ENCODE results near the gene CAB39L.

CAB39L gene

DNA sequence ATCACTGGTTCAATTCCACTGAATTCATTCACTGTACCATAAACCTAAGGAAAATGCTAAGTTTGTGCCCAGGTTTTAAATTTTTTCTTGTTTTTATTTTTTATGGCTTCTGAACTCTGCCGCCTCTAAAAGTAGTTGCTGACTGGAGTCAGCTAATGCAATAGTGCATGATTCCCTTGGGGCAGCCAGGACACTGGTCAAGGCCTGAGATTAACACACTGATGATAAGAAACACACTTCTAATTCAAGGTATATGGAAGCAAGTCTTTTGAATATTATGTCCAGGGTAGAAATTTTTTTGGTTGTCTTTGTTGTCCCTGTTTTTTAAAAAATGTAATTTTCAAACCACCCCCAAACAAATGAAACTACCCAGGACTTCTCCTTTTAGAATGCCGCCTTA lies 123.9 kb downstream of the CAB39L start:
- TF ChIP-seq, protein P1, sequence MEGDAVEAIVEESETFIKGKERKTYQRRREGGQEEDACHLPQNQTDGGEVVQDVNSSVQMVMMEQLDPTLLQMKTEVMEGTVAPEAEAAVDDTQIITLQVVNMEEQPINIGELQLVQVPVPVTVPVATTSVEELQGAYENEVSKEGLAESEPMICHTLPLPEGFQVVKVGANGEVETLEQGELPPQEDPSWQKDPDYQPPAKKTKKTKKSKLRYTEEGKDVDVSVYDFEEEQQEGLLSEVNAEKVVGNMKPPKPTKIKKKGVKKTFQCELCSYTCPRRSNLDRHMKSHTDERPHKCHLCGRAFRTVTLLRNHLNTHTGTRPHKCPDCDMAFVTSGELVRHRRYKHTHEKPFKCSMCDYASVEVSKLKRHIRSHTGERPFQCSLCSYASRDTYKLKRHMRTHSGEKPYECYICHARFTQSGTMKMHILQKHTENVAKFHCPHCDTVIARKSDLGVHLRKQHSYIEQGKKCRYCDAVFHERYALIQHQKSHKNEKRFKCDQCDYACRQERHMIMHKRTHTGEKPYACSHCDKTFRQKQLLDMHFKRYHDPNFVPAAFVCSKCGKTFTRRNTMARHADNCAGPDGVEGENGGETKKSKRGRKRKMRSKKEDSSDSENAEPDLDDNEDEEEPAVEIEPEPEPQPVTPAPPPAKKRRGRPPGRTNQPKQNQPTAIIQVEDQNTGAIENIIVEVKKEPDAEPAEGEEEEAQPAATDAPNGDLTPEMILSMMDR (IDR thresholded peaks at IDR 0.05; ENCODE audit: unreplicated experiment in 3 of 3), result no peak
- Mint-ChIP-seq H3K36me3 (ENCODE audit: low read depth) (peaks cover 12% of the 10 kb centered on the region), H3K4me3 (no peak overlapping the region), H3K9me3 (no peaks in the 10 kb centered on the region), H3K4me1 (no peaks in the 10 kb centered on the region), H3K27me3 (ENCODE audit: low read depth) (peaks cover 5% of the 10 kb centered on the region), H3K27ac (no peak overlapping the region)

DNA sequence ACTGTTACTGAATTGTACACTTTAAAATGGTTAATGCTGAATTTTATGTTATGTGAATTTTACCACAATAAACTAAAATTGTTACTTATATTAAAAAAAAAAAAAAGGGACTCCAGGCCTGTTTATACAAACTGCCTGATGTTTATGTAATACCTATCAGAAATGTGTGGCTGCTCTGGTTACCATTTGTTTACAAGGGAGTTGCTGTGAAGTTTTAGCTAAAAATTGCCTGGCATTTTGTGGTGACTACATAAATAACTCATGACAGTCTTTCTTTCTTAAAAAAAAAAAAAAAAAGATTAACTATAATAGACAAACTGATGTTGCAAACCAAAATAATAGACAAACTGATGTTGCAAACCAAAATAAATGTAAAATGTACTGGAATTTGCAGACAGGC lies 124.3 kb downstream of the CAB39L start:
- H3K9me3 Mint-ChIP-seq, result no peaks in the 10 kb centered on the region

DNA sequence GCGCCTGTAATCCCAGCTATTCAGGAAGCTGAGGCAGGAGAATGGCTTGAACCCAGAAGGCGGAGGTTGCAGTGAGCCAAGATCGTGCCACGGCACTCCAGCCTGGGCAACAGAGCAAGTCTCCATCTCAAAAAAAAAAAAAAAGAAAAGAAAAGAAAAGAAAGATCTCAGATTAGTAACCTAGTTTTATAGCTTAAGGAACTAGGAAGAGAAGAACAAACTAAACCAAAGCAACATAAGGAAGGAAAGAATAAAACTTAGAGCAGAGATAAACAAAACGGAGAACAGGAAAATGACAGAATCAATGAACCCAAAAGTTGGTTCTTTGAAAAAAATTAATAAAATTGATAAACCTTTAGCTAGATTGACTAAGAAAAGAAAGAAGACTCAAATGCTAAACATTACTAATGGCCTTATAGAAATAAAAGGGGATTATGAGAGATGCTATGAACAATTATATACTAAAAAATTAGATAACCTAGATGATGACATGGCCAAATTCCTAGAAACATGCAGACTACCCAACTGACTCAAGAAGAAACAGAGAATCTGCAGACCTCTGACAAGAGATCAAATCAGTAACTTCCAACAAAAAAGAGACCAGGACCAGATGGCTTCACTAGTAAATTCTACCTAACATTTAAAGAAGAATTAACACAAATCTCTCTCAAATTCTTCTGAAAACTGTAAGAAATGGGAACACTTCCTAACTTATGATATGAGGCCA lies 127.9 kb downstream of the CAB39L start:
- TF ChIP-seq, protein P1 (IDR thresholded peaks at IDR 0.05; ENCODE audit: unreplicated experiment in 3 of 3), result no peak
- no peak overlapping the region for H3K27ac Mint-ChIP-seq
- H3K4me1 Mint-ChIP-seq, result peaks cover 9% of the 10 kb centered on the region
- H3K27me3 Mint-ChIP-seq (ENCODE audit: low read depth), result no peaks in the 10 kb centered on the region
- no peak overlapping the region for H3K4me3 Mint-ChIP-seq
- no peaks in the 10 kb centered on the region for H3K9me3 Mint-ChIP-seq
- H3K36me3 Mint-ChIP-seq (ENCODE audit: low read depth), result peaks cover 12% of the 10 kb centered on the region

More for the DNA sequence above, 124.3 kb downstream of the CAB39L start:
- H3K27me3 Mint-ChIP-seq (ENCODE audit: low read depth), result peaks cover 5% of the 10 kb centered on the region
- TF ChIP-seq, protein P1 (IDR thresholded peaks at IDR 0.05; ENCODE audit: unreplicated experiment in 3 of 3), result no peak
- no peak overlapping the region for H3K27ac Mint-ChIP-seq
- no peaks in the 10 kb centered on the region for H3K4me1 Mint-ChIP-seq
- H3K36me3 Mint-ChIP-seq (ENCODE audit: low read depth), result peaks cover 12% of the 10 kb centered on the region
- H3K4me3 Mint-ChIP-seq, result no peak overlapping the region

DNA sequence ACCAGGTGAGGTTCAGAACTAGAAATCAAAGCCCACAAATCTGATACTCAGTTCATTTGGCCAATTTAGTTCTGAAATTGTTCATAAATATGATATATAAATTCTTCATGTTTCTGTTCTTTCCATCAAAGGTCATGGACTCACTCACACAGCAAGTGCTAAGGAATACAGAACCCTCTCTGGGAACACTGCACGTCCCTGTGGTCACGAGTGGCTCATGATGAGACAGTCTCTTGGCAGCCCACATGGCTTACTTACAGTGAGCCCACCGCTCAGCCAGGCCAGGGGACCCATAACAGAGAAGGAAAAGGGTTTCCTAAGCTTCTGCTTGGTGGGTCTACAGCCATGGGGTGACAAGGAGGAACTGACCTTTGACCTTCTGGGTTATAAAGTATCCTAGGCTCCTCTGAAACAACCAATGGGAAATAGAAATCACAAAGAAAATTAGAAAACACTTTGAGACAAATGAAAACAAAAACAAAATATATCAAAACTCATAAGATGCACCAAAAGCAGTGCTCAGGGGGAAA lies 128.8 kb downstream of the CAB39L start:
- Mint-ChIP-seq H3K4me3 (no peak overlapping the region), H3K27ac (no peak overlapping the region), H3K4me1 (peaks cover 9% of the 10 kb centered on the region), H3K27me3 (ENCODE audit: low read depth) (no peaks in the 10 kb centered on the region), H3K36me3 (ENCODE audit: low read depth) (peaks cover 12% of the 10 kb centered on the region), H3K9me3 (no peaks in the 10 kb centered on the region)
- TF ChIP-seq, protein P1 (IDR thresholded peaks at IDR 0.05; ENCODE audit: unreplicated experiment in 3 of 3), result no peak

DNA sequence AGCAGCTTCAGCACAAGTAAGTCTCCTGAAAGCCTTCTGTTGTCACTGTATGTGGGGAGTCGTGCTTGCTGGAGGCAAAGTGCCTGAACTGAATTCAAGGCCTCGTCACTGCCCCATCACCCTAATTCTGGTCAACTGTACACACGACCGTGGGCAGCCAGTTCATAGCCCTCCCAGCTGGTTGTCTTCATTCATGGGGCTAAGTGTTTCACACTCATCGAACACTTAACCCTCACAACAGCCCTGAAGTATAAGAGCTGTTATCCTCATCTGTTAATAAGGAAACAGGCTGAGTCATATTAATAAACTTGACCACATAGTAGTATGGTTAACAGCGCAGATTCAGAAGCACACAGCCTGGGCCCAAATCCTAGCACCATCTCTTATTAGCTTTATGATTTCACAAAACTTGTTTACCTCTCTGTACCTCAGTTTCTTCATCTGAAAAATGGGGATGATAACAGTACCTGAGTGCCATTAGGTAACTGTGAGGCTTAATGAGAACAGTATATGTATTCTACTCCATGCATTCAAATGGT lies 129.5 kb downstream of the CAB39L start:
- Mint-ChIP-seq H3K36me3 (ENCODE audit: low read depth) (peaks cover 12% of the 10 kb centered on the region), H3K27me3 (ENCODE audit: low read depth) (no peaks in the 10 kb centered on the region), H3K4me3 (no peak overlapping the region), H3K4me1 (peaks cover 9% of the 10 kb centered on the region), H3K27ac (peak overlapping the region in 2 of 3 experiments; percentile 11 to 45), H3K9me3 (no peaks in the 10 kb centered on the region)
- TF ChIP-seq, protein P1 (IDR thresholded peaks at IDR 0.05; ENCODE audit: unreplicated experiment in 3 of 3), result no peak
